HG03558 (cell line): ENCODE data around the gene SPRED1.

Experiments
- ATAC-seq: cut with Tn5 transposase; IDR thresholded peaks from one replicate; pipeline ENCODE4 v1.9.1; 2021; ENCODE audit warnings: moderate number of reproducible peaks; ENCODE audit not compliant: unreplicated experiment; ENCODE audit errors: extremely low read depth

Gene SPRED1

GRCh38 chr15:38252481-38253350 is at the start of gene SPRED1:
TSS of gene SPRED1 (plus strand) at chr15:38252836. CDS start at chr15:38253186, 350 bp downstream.
- no peak for ATAC-seq

DNA sequence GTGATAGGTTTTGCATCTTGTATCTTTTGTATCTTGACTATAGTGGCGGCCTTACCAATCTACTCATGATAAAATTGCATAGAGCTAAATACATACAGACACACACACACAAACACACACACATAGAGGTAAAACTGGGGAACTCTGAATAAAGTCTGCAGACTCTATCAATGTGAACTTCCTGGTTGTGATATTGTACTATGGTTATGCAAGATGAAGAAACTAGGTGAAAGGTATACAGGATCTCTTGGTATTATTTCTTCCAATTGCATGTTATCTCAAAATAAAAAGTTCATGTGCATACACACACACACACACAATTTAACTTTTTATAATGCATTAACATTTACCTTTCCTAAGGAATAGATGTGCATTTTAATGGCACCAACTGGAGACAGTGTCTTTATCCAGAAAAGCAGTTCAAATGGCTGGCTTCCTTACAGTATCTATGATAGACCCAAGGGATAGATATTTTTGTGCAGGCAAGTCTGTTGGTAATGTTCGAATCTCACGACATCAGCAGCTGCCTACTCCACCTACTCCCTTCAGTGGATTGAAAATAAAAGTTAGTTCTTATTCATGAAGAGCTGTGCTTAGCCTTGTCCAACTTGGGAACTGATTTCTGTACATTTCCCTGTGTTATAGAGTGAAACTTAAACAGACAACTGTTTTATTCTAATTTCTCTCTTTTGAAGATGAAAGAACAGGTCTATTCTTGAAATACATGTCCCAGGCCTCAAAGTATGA is 46.9 kb upstream of the SPRED1 start:
- ATAC-seq = no peak

DNA sequence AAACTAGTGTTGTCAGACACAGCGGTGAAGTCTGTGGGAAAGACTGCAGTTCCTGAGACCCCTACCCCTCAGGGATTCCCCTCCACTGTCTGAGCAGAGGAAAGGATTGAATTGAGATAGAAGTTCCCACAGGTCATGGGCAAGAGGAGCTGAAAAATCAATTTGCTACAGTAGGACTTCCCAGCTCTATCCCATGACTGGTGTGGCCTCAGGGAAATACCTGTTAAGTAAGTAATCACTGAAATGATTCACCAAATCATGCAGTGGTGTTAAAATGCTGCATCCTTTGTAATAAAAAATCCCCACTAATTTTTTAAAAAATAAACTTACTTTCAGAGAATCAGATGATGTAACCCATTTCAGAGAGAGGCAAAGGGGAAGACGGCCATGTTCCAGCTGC is 45.0 kb upstream of the SPRED1 start:
- no peak for ATAC-seq

GRCh38 chr15:38208206-38208605 is 44.4 kb upstream of the SPRED1 start:
- ATAC-seq = no peak

DNA sequence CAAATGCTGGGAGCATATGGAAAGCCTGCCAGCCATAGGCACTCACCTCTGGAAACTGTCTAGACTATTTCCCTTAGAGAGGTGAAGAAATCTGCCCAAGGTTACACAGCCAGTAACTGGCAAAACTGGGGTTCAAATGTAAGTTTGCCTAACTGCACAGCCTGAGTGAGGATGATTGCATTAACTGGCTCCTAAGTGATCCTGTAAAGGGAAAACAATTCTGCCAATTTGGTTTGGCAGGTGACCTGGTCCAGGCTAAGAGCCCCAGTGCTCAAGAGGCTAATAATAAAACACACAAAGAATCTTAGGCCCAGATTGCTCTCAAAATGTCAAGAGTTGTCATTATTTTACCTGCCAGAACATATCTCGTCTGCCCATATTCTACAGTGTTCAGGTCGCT is 43.9 kb upstream of the SPRED1 start:
- no peak for ATAC-seq

- ATAC-seq = no peak
These were observed 41.4 kb upstream of the SPRED1 start for GRCh38 chr15:38211249-38211648.

DNA sequence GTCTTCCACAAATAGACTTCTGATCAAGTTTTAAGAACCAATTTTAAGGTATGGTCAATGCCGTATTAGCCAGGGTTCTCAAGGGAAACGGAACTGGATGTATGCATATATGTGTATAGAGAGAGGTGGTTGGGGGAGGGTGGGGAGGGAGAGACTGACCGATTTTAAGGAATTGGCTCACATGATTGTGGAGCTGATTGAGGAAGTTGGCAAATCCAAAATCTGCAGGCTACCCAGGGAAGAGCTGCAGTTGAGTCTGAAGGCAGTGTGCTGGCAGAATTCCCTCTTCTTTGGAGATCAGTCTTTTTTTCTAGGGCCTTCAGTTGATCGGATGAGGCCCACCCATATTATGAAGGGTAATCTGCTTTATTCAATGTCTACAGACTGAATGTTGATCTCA is 40.8 kb upstream of the SPRED1 start:
- no peak for ATAC-seq

DNA sequence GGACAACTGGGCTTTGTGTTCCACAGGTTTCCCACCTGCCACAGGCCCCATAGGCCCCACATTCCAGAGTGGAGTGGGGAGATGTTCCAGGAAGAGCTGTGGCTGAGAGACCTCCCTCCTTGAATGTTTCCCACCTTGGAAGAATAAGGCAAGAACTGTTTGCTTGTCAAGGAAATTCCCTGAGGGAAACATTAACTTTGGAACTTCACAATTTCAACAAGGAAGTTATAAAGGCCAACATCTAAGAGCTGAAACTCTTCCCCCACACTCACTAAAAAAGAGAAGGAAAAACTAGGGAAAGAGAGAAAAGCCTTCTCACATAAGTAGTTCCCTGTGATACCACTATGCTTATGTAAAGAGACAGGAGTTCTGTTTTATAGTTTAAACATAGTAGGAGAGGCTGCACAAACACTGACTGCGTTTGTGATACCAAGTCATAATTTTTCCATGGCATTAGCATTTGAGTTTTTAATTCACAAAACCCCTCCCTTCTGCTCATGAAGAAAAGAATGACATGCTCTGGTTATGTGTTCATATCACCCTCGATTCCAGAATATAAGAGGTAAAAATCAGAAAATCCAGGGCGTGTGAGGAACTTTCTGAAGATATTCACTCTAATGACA is 39.8 kb upstream of the SPRED1 start:
- no peak for ATAC-seq

DNA sequence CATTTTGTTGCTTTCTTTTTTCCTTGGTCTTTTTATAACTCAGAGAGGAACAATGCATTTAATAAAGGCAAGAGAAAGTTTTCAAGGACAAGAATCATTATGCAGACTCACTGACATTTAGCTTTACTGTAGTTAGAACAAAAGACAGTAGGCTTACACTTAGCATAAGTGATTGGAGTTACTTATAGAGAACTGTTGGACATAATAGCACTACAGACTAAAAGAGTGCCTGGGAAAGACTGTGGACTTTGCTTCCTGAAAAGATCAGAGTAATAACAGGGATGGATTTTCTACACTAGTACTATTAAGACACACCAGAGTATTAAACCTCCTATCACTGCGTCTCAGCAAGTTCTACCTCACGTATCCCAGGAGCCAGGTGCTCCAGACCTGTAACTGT is 39.3 kb upstream of the SPRED1 start:
- ATAC-seq = no peak

DNA sequence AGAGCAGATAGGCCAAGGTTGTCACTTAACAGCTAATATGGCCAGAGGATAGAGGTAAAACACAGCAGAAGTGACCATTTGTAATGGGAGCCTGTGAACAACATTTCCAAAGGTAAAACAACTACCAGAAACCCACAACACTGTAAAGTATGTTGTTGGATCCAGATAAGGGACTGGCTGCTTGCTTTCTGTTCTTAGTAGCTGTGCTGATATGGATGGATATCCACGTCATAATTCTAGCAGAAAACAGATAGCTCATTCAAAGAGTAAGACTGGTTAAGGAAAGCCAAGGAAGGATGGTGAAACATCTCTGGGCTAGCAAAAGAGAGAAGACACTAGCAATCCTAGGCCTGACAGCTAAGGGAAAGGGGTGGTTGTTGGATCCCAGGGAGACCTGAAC is 36.9 kb upstream of the SPRED1 start:
- no peak for ATAC-seq

GRCh38 chr15:38216763-38217162 is 35.9 kb upstream of the SPRED1 start:
- ATAC-seq = no peak

DNA sequence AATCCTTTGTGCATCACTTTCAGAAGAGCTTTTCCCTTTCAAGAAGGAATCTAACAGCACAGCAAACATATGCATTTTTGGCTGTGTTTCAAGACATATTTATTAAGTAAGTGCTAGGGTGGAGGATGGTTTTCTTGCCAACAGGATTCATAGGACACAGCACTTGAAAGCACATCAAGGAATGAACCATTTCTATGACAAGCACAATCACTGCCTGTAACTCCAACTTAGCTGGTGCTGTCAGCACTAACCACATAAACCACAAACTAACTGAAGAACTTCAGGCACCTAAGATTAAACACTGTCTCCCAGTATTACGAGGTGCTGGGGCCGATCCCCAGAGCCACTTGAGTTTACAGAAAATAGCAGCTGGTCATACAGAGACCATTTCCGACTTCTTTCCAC is 35.4 kb upstream of the SPRED1 start:
- ATAC-seq = no peak

DNA sequence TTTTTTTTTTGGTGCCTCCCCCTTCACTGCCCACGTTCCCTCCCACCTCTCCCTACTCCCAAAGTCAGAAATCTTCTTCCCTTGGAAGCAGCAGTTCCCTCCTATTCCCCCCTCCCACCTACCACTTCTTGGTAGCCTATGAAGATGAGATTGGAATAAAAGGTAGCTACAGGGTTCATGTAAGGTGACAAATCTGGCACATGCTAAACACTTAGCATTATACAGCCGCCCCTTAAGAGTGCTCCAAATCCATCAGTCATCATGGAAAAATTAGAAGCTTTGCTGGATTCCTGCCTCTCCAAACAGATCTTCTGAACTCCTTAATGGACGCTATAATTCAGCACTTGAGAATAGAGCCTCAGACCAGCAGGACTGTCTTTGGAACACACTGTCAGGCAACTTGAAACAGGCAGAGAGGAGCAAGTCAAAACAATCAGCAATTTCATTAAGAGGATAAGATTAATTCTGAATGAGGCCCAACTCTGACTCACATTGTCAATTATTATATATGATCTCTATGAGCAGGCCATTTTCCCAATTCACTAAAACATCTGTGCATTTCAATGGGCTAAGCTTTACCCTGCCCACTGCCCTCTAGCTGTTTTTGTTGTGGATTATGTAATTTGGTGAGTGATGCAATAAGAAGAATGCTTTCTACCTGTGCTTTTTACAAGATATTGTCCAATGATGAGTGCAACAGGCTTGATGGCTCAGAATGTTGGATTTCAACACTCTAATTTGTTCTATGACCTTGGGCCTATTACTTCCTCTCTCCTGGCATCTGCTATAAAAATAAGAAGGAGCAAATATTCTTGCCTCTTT is 34.6 kb upstream of the SPRED1 start:
- no peak for ATAC-seq

GRCh38 chr15:38220606-38221273 is 31.9 kb upstream of the SPRED1 start:
- no peak for ATAC-seq

DNA sequence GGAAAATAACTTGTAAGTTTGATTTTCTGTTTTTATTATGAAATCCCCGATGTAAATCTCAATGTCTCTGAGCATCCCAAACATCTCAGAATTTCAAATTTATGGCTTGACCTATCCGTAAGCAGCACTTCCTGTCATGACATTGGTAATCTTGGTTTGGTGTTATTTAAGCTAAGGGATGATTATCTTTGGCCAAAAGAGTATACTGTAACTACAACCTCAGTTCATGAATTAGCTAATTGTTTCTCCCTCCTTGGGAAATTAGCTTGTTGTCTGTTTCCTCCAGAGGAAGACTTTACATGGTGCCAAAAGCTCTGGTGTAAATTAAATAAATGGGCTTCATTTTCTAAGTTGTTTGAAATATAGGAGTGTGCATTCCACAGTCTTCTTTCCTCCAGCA is 28.1 kb upstream of the SPRED1 start:
- ATAC-seq = no peak

DNA sequence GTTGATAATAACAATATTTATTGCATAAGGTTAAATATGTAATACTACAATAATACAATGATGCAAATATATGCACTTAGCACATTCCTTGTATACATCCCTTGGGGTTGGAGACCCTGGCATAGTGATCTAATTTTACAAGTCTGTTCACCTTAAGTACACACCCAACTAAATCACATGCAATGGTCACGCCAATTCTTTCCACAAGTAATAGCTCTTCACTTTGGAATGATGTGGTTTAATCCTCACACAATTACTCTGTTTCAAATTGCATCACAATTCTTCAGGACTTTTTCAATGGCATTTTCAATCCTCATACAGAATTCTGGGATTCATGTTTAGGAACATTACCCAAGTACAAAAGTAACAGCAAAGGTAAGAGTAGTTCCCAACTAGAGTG is 27.3 kb upstream of the SPRED1 start:
- no peak for ATAC-seq

DNA sequence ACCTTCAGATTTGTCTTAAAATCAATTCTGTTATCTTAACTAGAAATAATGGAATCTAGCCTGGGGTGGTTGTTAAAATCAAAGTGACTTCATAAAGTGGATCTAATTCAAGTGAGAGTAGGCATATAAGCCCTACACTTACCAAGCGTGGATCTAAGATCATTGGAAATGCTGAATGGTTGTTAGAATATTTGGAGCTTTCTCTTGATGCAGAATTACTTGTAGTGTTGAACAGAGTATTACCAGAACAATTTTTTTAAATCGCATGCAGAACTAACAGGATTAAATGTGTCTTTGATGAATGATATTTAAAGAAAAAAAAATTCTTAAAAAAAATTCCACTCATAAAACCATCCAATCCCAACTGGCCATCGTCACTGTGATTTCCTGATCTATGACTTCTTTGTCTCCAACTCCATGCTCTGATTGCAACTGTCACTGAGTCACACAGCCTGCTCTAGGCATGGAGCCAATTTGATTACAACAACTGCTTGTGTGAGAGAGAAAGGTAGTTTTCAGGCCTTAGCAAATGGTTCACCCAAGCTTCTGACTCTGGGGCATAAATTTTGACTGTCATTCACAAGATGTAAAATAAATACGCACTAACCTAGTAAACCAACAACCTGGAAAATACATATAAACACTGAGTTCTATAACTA is 25.9 kb upstream of the SPRED1 start:
- no peak for ATAC-seq

GRCh38 chr15:38227941-38228340 is 24.7 kb upstream of the SPRED1 start:
- no peak for ATAC-seq

DNA sequence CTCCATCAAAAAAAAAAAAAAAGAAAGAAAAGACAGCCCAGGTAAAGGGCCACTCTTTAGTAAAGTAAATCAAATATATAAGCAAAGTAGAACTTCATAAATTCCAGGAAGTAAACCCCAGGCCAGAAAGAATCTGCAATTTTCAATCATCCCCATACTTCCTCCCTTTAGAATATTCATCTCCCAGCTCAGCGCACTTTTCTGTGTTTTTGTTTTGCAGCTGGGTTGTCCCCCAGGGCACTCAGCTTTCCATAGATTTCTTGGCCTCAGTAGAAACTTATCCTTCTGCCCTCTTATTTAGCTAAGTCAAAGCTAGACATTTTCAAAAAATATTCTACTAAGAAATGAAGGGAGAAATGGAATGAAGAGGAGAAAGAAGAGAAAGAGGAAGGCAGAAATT is 24.0 kb upstream of the SPRED1 start:
- ATAC-seq = no peak
